HuH-7.5 (cell line): ENCODE results near the gene HIRA.
"Not testable (repeated sequence)": the region's sequence is repeated elsewhere in the genome, so short reads cannot be mapped to it uniquely, and the experiment has no call there.

Source experiments
- DNase-seq: peaks from one replicate; pipeline ENCODE4 v3.0.0; 2011; ENCODE audit warnings: low spot score

Gene HIRA

GRCh38 chr22:19355413-19356157 is 75.9 kb downstream of the HIRA start:
- no peak for DNase-seq

- DNase-seq = no peak
Measured at GRCh38 chr22:19354201-19354600, 77.3 kb downstream of the HIRA start.

- no peak for DNase-seq
Measured at GRCh38 chr22:19353363-19354131, 78.0 kb downstream of the HIRA start.

GRCh38 chr22:19352766-19353165 is 78.8 kb downstream of the HIRA start:
- no peak for DNase-seq

GRCh38 chr22:19352217-19352616 is 79.3 kb downstream of the HIRA start:
- no peak for DNase-seq

GRCh38 chr22:19351604-19352003 is 79.9 kb downstream of the HIRA start:
- no peak for DNase-seq

- DNase-seq = no peak
Measured at GRCh38 chr22:19350947-19351346, 80.6 kb downstream of the HIRA start.

GRCh38 chr22:19350476-19350859 is 81.1 kb downstream of the HIRA start:
- no peak for DNase-seq

- no peak for DNase-seq
Measured at GRCh38 chr22:19349778-19350475, 81.6 kb downstream of the HIRA start.

GRCh38 chr22:19346677-19347265 is 84.8 kb downstream of the HIRA start:
- DNase-seq = no peak

GRCh38 chr22:19344420-19344819 is 87.1 kb downstream of the HIRA start:
- no peak for DNase-seq

- DNase-seq = no peak
Measured at GRCh38 chr22:19343470-19343869, 88.1 kb downstream of the HIRA start.

GRCh38 chr22:19341500-19341899 is 90.0 kb downstream of the HIRA start:
- DNase-seq = no peak

- DNase-seq = no peak
Measured at GRCh38 chr22:19337137-19337536, 94.4 kb downstream of the HIRA start.

GRCh38 chr22:19336133-19337075 is 95.1 kb downstream of the HIRA start:
- peak; percentile 23 for DNase-seq

GRCh38 chr22:19331975-19332374 is 99.6 kb downstream of the HIRA start:
- no peak for DNase-seq

GRCh38 chr22:19331474-19331873 is 100.1 kb downstream of the HIRA start:
- no peak for DNase-seq

GRCh38 chr22:19330865-19331418 is 100.6 kb downstream of the HIRA start:
- DNase-seq = no peak

GRCh38 chr22:19330205-19330604 is 101.3 kb downstream of the HIRA start:
- not testable (repeated sequence) for DNase-seq

GRCh38 chr22:19329454-19329853 is 102.1 kb downstream of the HIRA start:
- DNase-seq = no peak
